Measurements from ENCODE around the gene HHIPL1. TPM values are rescaled to one million over a fixed set of nuclear protein-coding genes. Genes with fewer than 3 reads are reported as not detected.

The HHIPL1 gene
- total RNA-seq, 1 donor from 2014 or later: 2.5 TPM

DNA sequence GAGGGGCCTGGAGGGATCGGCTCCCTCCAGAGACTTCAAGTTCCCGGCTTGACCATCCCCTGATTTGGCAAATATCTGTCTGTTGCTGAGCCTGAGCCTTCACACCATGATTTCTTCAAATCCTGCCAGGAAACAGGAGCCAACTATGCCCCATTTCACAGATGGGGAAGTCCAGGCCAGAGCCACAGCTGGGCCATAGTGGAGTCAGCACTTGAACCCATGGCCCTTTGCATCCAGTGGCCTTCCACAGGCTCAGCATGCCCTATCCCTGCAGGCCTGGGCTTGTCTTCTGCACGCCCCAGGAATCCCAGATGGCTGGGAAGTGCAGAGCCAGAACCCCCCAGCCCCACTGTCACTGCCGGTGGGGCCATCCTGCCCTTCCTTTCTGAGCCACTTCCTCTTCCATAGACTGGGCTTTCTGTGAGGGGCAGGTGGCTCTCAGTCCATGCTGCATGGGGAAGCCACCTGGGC is 84.1 kb downstream of the HHIPL1 start:
- Mint-ChIP-seq H3K27me3 (ENCODE audit: low read depth) (no peaks in the 10 kb centered on the region), H3K27ac (ENCODE audit: unreplicated experiment) (no peak overlapping the region), H3K36me3 (ENCODE audit: low read depth) (no peaks in the 10 kb centered on the region), H3K4me1 (peaks cover 4% of the 10 kb centered on the region), H3K4me3 (no peak overlapping the region), H3K9me3 (no peaks in the 10 kb centered on the region)
- TF ChIP-seq, protein P1, sequence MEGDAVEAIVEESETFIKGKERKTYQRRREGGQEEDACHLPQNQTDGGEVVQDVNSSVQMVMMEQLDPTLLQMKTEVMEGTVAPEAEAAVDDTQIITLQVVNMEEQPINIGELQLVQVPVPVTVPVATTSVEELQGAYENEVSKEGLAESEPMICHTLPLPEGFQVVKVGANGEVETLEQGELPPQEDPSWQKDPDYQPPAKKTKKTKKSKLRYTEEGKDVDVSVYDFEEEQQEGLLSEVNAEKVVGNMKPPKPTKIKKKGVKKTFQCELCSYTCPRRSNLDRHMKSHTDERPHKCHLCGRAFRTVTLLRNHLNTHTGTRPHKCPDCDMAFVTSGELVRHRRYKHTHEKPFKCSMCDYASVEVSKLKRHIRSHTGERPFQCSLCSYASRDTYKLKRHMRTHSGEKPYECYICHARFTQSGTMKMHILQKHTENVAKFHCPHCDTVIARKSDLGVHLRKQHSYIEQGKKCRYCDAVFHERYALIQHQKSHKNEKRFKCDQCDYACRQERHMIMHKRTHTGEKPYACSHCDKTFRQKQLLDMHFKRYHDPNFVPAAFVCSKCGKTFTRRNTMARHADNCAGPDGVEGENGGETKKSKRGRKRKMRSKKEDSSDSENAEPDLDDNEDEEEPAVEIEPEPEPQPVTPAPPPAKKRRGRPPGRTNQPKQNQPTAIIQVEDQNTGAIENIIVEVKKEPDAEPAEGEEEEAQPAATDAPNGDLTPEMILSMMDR (conservative IDR thresholded peaks at IDR 0.05): no peak
- no peak for DNase-seq (ENCODE audit: low read depth, low spot score)

Other genes starting within 250 kb of the HHIPL1 start
- gene SETD3, start 164.3 kb upstream of the HHIPL1 start, total RNA-seq: 33.1 and 36.1 TPM in 2 replicates
- 69.6 and 71.8 TPM in 2 replicates for gene CCNK, start 163.7 kb upstream of the HHIPL1 start, total RNA-seq
- 31.4 and 32.3 TPM in 2 replicates for gene CCDC85C, start 40.9 kb upstream of the HHIPL1 start, total RNA-seq
- gene CYP46A1, start 39.2 kb downstream of the HHIPL1 start, total RNA-seq: 3.0 and 3.6 TPM in 2 replicates
- 36.7 and 40.1 TPM in 2 replicates for gene EML1, start 148.3 kb downstream of the HHIPL1 start, total RNA-seq